ENCODE data around the gene EPAS1. TPM values are rescaled to one million over a fixed set of nuclear protein-coding genes. Genes with fewer than 3 reads are reported as not detected.
A peak's percentile ranks its signal among the peaks of the same experiment; 100 is the strongest.

The EPAS1 gene
- total RNA-seq, 1 donor from 2014 or later = 280 TPM

DNA sequence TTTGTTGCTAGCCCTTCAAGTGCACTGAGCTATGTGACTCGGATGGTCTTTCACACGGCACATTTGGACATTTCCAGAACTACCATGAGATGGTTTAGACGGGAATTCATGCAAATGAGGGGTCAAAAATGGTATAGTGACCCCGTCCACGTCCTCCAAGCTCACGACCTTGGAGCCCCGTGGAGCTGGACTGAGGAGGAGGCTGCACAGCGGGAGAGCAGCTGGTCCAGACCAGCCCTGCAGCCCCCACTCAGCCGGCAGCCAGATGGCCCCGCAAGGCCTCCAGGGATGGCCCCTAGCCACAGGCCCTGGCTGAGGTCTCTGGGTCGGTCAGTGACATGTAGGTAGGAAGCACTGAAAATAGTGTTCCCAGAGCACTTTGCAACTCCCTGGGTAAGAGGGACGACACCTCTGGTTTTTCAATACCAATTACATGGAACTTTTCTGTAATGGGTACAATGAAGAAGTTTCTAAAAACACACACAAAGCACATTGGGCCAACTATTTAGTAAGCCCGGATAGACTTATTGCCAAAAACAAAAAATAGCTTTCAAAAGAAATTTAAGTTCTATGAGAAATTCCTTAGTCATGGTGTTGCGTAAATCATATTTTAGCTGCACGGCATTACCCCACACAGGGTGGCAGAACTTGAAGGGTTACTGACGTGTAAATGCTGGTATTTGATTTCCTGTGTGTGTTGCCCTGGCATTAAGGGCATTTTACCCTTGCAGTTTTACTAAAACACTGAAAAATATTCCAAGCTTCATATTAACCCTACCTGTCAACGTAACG lies 88.8 kb downstream of the EPAS1 start:
- Mint-ChIP-seq H3K27ac (ENCODE audit: unreplicated experiment) (no peak overlapping the region), H3K9me3 (ENCODE audit: unreplicated experiment) (no peaks in the 10 kb centered on the region), H3K4me1 (ENCODE audit: unreplicated experiment) (peaks cover 5% of the 10 kb centered on the region), H3K4me3 (ENCODE audit: unreplicated experiment) (no peak overlapping the region), H3K36me3 (ENCODE audit: low read depth, unreplicated experiment) (peaks cover 53% of the 10 kb centered on the region), H3K27me3 (ENCODE audit: unreplicated experiment) (peaks cover 29% of the 10 kb centered on the region)
- TF ChIP-seq, protein P1, sequence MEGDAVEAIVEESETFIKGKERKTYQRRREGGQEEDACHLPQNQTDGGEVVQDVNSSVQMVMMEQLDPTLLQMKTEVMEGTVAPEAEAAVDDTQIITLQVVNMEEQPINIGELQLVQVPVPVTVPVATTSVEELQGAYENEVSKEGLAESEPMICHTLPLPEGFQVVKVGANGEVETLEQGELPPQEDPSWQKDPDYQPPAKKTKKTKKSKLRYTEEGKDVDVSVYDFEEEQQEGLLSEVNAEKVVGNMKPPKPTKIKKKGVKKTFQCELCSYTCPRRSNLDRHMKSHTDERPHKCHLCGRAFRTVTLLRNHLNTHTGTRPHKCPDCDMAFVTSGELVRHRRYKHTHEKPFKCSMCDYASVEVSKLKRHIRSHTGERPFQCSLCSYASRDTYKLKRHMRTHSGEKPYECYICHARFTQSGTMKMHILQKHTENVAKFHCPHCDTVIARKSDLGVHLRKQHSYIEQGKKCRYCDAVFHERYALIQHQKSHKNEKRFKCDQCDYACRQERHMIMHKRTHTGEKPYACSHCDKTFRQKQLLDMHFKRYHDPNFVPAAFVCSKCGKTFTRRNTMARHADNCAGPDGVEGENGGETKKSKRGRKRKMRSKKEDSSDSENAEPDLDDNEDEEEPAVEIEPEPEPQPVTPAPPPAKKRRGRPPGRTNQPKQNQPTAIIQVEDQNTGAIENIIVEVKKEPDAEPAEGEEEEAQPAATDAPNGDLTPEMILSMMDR (IDR thresholded peaks at IDR 0.05; ENCODE audit: unreplicated experiment) = no peak
- no peak for DNase-seq (ENCODE audit: low spot score)

GRCh38 chr2:46386763-46387162 lies 89.6 kb downstream of the EPAS1 start:
- peaks cover 50% of the 10 kb centered on the region for H3K36me3 Mint-ChIP-seq (ENCODE audit: low read depth, unreplicated experiment)
- DNase-seq (ENCODE audit: low spot score) = no peak
- H3K27ac Mint-ChIP-seq (ENCODE audit: unreplicated experiment) = no peak overlapping the region
- H3K4me1 Mint-ChIP-seq (ENCODE audit: unreplicated experiment) = peaks cover 5% of the 10 kb centered on the region
- TF ChIP-seq, protein P1 (IDR thresholded peaks at IDR 0.05; ENCODE audit: unreplicated experiment) = no peak
- H3K9me3 Mint-ChIP-seq (ENCODE audit: unreplicated experiment) = no peaks in the 10 kb centered on the region
- peak overlapping the region; percentile 18 for H3K4me3 Mint-ChIP-seq (ENCODE audit: unreplicated experiment)
- peaks cover 31% of the 10 kb centered on the region for H3K27me3 Mint-ChIP-seq (ENCODE audit: unreplicated experiment)

GRCh38 chr2:46387292-46387691 lies 90.1 kb downstream of the EPAS1 start:
- Mint-ChIP-seq H3K27ac (ENCODE audit: unreplicated experiment) (no peak overlapping the region), H3K9me3 (ENCODE audit: unreplicated experiment) (no peaks in the 10 kb centered on the region), H3K4me3 (ENCODE audit: unreplicated experiment) (peak overlapping the region; percentile 65), H3K4me1 (ENCODE audit: unreplicated experiment) (peaks cover 5% of the 10 kb centered on the region), H3K36me3 (ENCODE audit: low read depth, unreplicated experiment) (peaks cover 46% of the 10 kb centered on the region), H3K27me3 (ENCODE audit: unreplicated experiment) (peaks cover 30% of the 10 kb centered on the region)
- TF ChIP-seq, protein P1 (IDR thresholded peaks at IDR 0.05; ENCODE audit: unreplicated experiment) = no peak
- no peak for DNase-seq (ENCODE audit: low spot score)

DNA sequence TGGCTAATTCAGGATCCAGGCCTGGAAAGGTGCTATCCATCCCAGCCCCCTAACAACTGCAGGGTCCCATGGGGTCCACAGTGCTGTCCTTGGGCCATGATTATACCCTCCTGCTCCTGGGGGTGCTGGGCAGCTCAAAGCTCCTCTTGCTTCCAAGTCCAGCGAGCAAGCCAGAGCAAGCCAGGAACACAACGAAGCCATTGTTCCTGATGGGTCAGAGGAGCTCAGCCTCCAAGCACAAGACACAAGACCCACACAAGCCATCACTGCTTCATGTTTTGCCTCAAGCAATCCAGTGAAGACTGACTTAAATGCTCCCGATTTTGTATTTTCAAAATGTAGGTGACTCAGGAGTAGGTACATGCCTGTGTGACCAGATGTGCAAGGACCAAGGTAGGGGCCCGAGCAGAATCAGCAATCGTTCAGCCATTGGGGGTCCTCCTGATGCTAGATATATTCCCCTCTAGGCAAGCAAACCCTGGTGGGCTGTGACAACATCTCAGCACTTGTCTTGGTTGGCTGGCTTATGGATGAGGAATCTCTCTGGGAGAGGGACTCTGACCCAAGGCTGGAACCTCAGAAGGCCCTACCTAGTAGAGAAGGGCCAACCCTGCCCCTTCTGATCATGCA lies 90.8 kb downstream of the EPAS1 start:
- H3K27me3 Mint-ChIP-seq (ENCODE audit: unreplicated experiment) = peaks cover 27% of the 10 kb centered on the region
- H3K9me3 Mint-ChIP-seq (ENCODE audit: unreplicated experiment) = no peaks in the 10 kb centered on the region
- H3K4me1 Mint-ChIP-seq (ENCODE audit: unreplicated experiment) = peaks cover 7% of the 10 kb centered on the region
- no peak for DNase-seq (ENCODE audit: low spot score)
- H3K4me3 Mint-ChIP-seq (ENCODE audit: unreplicated experiment) = peak overlapping the region; percentile 65
- H3K36me3 Mint-ChIP-seq (ENCODE audit: low read depth, unreplicated experiment) = peaks cover 41% of the 10 kb centered on the region
- TF ChIP-seq, protein P1 (IDR thresholded peaks at IDR 0.05; ENCODE audit: unreplicated experiment) = no peak
- no peak overlapping the region for H3K27ac Mint-ChIP-seq (ENCODE audit: unreplicated experiment)

GRCh38 chr2:46388881-46389280 lies 91.7 kb downstream of the EPAS1 start:
- Mint-ChIP-seq H3K4me1 (ENCODE audit: unreplicated experiment) (peaks cover 7% of the 10 kb centered on the region), H3K36me3 (ENCODE audit: low read depth, unreplicated experiment) (peaks cover 33% of the 10 kb centered on the region), H3K27me3 (ENCODE audit: unreplicated experiment) (peaks cover 26% of the 10 kb centered on the region), H3K4me3 (ENCODE audit: unreplicated experiment) (peak overlapping the region; percentile 52), H3K27ac (ENCODE audit: unreplicated experiment) (peak overlapping the region; percentile 44), H3K9me3 (ENCODE audit: unreplicated experiment) (no peaks in the 10 kb centered on the region)
- TF ChIP-seq, protein P1 (IDR thresholded peaks at IDR 0.05; ENCODE audit: unreplicated experiment) = no peak
- no peak for DNase-seq (ENCODE audit: low spot score)

All from endothelial cell (in vitro differentiated cells).